GM21825 (cell line): ENCODE data around the gene FIG4.
"Not testable (repeated sequence)": the region's sequence is repeated elsewhere in the genome, so short reads cannot be mapped to it uniquely, and the experiment has no call there.

ENCODE experiments used
- ATAC-seq: cut with Tn5 transposase; IDR thresholded peaks from one replicate; pipeline ENCODE4 v1.9.1; 2021; ENCODE audit warnings: mild to moderate bottlenecking, moderate library complexity; ENCODE audit not compliant: unreplicated experiment

Gene FIG4

GRCh38 chr6:109747221-109747620, 56.1 kb downstream of the FIG4 start:
- no peak for ATAC-seq

GRCh38 chr6:109759098-109759955, 68.2 kb downstream of the FIG4 start:
- ATAC-seq = no peak

GRCh38 chr6:109760208-109760607, 69.1 kb downstream of the FIG4 start:
- no peak for ATAC-seq

GRCh38 chr6:109762166-109762565, 71.1 kb downstream of the FIG4 start:
- ATAC-seq = no peak

GRCh38 chr6:109762769-109763441, 71.8 kb downstream of the FIG4 start:
- ATAC-seq = no peak

- ATAC-seq = no peak
Observed at GRCh38 chr6:109766167-109766566, 75.1 kb downstream of the FIG4 start.

- no peak for ATAC-seq
Observed at GRCh38 chr6:109767961-109768360, 76.9 kb downstream of the FIG4 start.

GRCh38 chr6:109768485-109768884, 77.4 kb downstream of the FIG4 start:
- no peak for ATAC-seq

- ATAC-seq = no peak
Observed at GRCh38 chr6:109769213-109769612, 78.1 kb downstream of the FIG4 start.

GRCh38 chr6:109770047-109770446, 79.0 kb downstream of the FIG4 start:
- ATAC-seq = no peak

GRCh38 chr6:109770779-109771178, 79.7 kb downstream of the FIG4 start:
- no peak for ATAC-seq

GRCh38 chr6:109771939-109772755, 81.1 kb downstream of the FIG4 start:
- not testable (repeated sequence) for ATAC-seq

GRCh38 chr6:109772883-109773431, 81.9 kb downstream of the FIG4 start:
- ATAC-seq = no peak

GRCh38 chr6:109781001-109781400, 89.9 kb downstream of the FIG4 start:
- ATAC-seq = no peak

GRCh38 chr6:109782491-109782999, 91.4 kb downstream of the FIG4 start:
- no peak for ATAC-seq

GRCh38 chr6:109783250-109783986, 92.3 kb downstream of the FIG4 start:
- no peak for ATAC-seq

GRCh38 chr6:109787312-109787711, 96.2 kb downstream of the FIG4 start:
- no peak for ATAC-seq

GRCh38 chr6:109788687-109789086, 97.6 kb downstream of the FIG4 start:
- ATAC-seq = no peak

- ATAC-seq = no peak
Observed at GRCh38 chr6:109790131-109790530, 99.0 kb downstream of the FIG4 start.

- no peak for ATAC-seq
Observed at GRCh38 chr6:109791301-109791700, 100.2 kb downstream of the FIG4 start.
